Neuronal stem cell (in vitro differentiated cells): Measurements from ENCODE around the gene SLC50A1. TPM values are rescaled to one million over a fixed set of nuclear protein-coding genes. Genes with fewer than 3 reads are reported as not detected.
A peak's percentile ranks its signal among the peaks of the same experiment; 100 is the strongest.

ENCODE experiments used
- DNase-seq: peaks from one replicate; pipeline ENCODE4 v3.0.0-alpha.2; 2013; ENCODE audit warnings: low spot score
- H2AFZ ChIP-seq: one replicate; pipeline ENCODE4 v1.6.1; 2013; ENCODE audit warnings: mild to moderate bottlenecking, low read length, inconsistent platforms
- H2AK5ac ChIP-seq: 2 replicates; pipeline ENCODE4 v1.6.1; 2013; ENCODE audit warnings: low read depth, mild to moderate bottlenecking, inconsistent platforms, low read length, moderate library complexity, mixed read lengths
- H2BK120ac ChIP-seq: 2 replicates; pipeline ENCODE4 v1.6.1; 2013; ENCODE audit warnings: low read depth, mild to moderate bottlenecking, inconsistent platforms, low read length, moderate library complexity, mixed read lengths
- H2BK12ac ChIP-seq: one replicate; pipeline ENCODE4 v1.6.1; 2013; ENCODE audit warnings: low read length, inconsistent platforms
- H2BK15ac ChIP-seq: 2 replicates; pipeline ENCODE4 v1.6.1; 2013; ENCODE audit warnings: mild to moderate bottlenecking, low read length, inconsistent platforms, mixed read lengths
- H2BK5ac ChIP-seq: one replicate; pipeline ENCODE4 v1.6.1; 2013; ENCODE audit warnings: inconsistent platforms, mild to moderate bottlenecking, low read length, moderate library complexity
- H3K14ac ChIP-seq: one replicate; pipeline ENCODE4 v1.6.1; 2013; ENCODE audit warnings: low read length, inconsistent platforms
- H3K18ac ChIP-seq: 2 replicates; pipeline ENCODE4 v1.6.1; 2013; ENCODE audit warnings: low read length, inconsistent platforms
- H3K23ac ChIP-seq: 2 replicates; pipeline ENCODE4 v1.6.1; 2013; ENCODE audit warnings: low read depth, mild to moderate bottlenecking, mixed read lengths, low read length, inconsistent platforms; ENCODE audit not compliant: poor library complexity
- H3K27ac ChIP-seq: replicated peaks from 3 replicates; pipeline ENCODE4 v1.5.1; 2013; ENCODE audit warnings: low read length, inconsistent platforms
- H3K27me3 ChIP-seq, 3 experiments: 2 replicates each; pipeline ENCODE4 v1.6.1; 2013; ENCODE audit warnings: low read length in 3 of 3, mild to moderate bottlenecking in 2 of 3, inconsistent platforms in 1 of 3, low read depth in 1 of 3, mixed read lengths in 1 of 3, moderate library complexity in 1 of 3; ENCODE audit not compliant: control insufficient read depth in 3 of 3, insufficient read depth in 3 of 3
- H3K36me3 ChIP-seq, 2 donors: replicated peaks in 1 of 2; 2 replicates each; pipeline ENCODE4 v1.6.1; 2013; ENCODE audit warnings: low read length in 2 of 2; ENCODE audit not compliant: control insufficient read depth in 2 of 2, insufficient read depth in 2 of 2
- H3K4ac ChIP-seq: 2 replicates; pipeline ENCODE4 v1.6.1; 2013; ENCODE audit warnings: inconsistent platforms, mild to moderate bottlenecking, low read length, moderate library complexity
- H3K4me1 ChIP-seq, 2 donors: 1 replicate in 1 of 2; 2 replicates in 1 of 2; pipeline ENCODE4 v1.6.1; 2013; ENCODE audit warnings: low read length in 2 of 2, low read depth in 1 of 2; ENCODE audit not compliant: control insufficient read depth in 2 of 2, insufficient read depth in 1 of 2
- H3K4me2 ChIP-seq: one replicate; pipeline ENCODE4 v1.6.1; 2013; ENCODE audit warnings: mild to moderate bottlenecking, low read length, inconsistent platforms; ENCODE audit not compliant: insufficient read depth, poor library complexity, severe bottlenecking
- H3K4me3 ChIP-seq, 2 donors: 2 replicates each; pipeline ENCODE4 v1.5.1; 2013; ENCODE audit warnings: low read length in 2 of 2, mild to moderate bottlenecking in 2 of 2, inconsistent platforms in 1 of 2, moderate library complexity in 1 of 2
- H3K79me1 ChIP-seq: one replicate; pipeline ENCODE4 v1.6.1; 2013; ENCODE audit warnings: low read depth, mild to moderate bottlenecking, inconsistent platforms, low read length, moderate library complexity
- H3K9ac ChIP-seq: one replicate; pipeline ENCODE4 v1.6.1; 2013; ENCODE audit warnings: mild to moderate bottlenecking, low read depth, low read length, inconsistent platforms; ENCODE audit not compliant: poor library complexity
- H3K9me3 ChIP-seq, 2 donors: replicated peaks in 1 of 2; 2 replicates each; pipeline versions ENCODE3 to v1.6.1; 2013; ENCODE audit warnings: low read length in 2 of 2, mild to moderate bottlenecking in 2 of 2, inconsistent platforms in 1 of 2, low read depth in 1 of 2, mixed read lengths in 1 of 2, moderate library complexity in 1 of 2; ENCODE audit not compliant: control insufficient read depth in 2 of 2, insufficient read depth in 1 of 2
- H4K8ac ChIP-seq: one replicate; pipeline ENCODE4 v1.6.1; 2013; ENCODE audit warnings: low read depth, mild to moderate bottlenecking, inconsistent platforms, low read length, moderate library complexity
- H4K91ac ChIP-seq: one replicate; pipeline ENCODE4 v1.6.1; 2013; ENCODE audit warnings: low read length, low read depth, mild to moderate bottlenecking, inconsistent platforms; ENCODE audit not compliant: poor library complexity
- WGBS, 2 donors: extraction: QIAGEN DNeasy Blood & Tissue Kit; methylation state at CpG; one replicate each; pipeline ENCODE4 v1.1.7; 2013; ENCODE audit warnings: missing lambda C conversion rate in 2 of 2, mixed read lengths in 1 of 2; ENCODE audit not compliant: insufficient read length in 2 of 2, insufficient replicate concordance in 1 of 2; ENCODE audit errors: extremely low coverage in 2 of 2; 5-methylcytosine and 5-hydroxymethylcytosine counted together
- small RNA-seq: library from polyadenylated mRNA; stranded (forward); fragments of <200 nt; extraction: miRNeasy Mini kit (QIAGEN cat#:217004); gene quantifications from one replicate; pipeline ENCODE3, GENCODE V24; 2013; ENCODE audit not compliant: insufficient read depth

Gene SLC50A1

GRCh38 chr1:155186794-155187455 lies 51.3 kb downstream of the SLC50A1 start:
- Histone ChIP-seq H3K4me3 (no peak overlapping the region), H2AFZ (no peak overlapping the region), H2BK5ac (peak overlapping the region; percentile 2), H3K27ac (no peak overlapping the region), H3K9me3 (no peaks in the 10 kb centered on the region), H2AK5ac (peak overlapping the region; percentile 92), H2BK15ac (peak overlapping the region; percentile 81), H3K79me1 (no peaks in the 10 kb centered on the region), H3K23ac (no peak overlapping the region), H3K18ac (no peak overlapping the region), H3K27me3 (no peaks in the 10 kb centered on the region), H2BK120ac (peak overlapping the region; percentile 3), H3K4ac (no peak overlapping the region), H4K8ac (no peak overlapping the region), H3K9ac (no peak overlapping the region), H3K4me1 (peaks cover 0 to 2% of the 10 kb centered on the region in 2 donors), H3K4me2 (no peak overlapping the region), H3K14ac (no peak overlapping the region), H4K91ac (no peak overlapping the region), H3K36me3 (peaks cover 5 to 10% of the 10 kb centered on the region in 2 donors), H2BK12ac (no peak overlapping the region)
- WGBS, 2 donors, result no CpG with 5 or more reads among the region's 14 CpGs
- no peak for DNase-seq

GRCh38 chr1:155187456-155187891 lies 51.8 kb downstream of the SLC50A1 start:
- Histone ChIP-seq H2AK5ac (peak overlapping the region; percentile 11), H3K4me3 (no peak overlapping the region), H3K36me3 (peaks cover 2 to 10% of the 10 kb centered on the region in 2 donors), H3K4me1 (peaks cover 2 to 4% of the 10 kb centered on the region in 2 donors), H3K79me1 (no peaks in the 10 kb centered on the region), H2BK12ac (no peak overlapping the region), H2AFZ (no peak overlapping the region), H4K91ac (no peak overlapping the region), H3K27me3 (no peaks in the 10 kb centered on the region), H3K4ac (no peak overlapping the region), H3K9me3 (no peaks in the 10 kb centered on the region), H4K8ac (no peak overlapping the region), H3K27ac (no peak overlapping the region), H2BK5ac (peak overlapping the region; percentile 2), H3K4me2 (no peak overlapping the region), H2BK120ac (peak overlapping the region; percentile 13), H3K23ac (no peak overlapping the region), H2BK15ac (peak overlapping the region; percentile 54), H3K18ac (peak overlapping the region; percentile 0), H3K9ac (no peak overlapping the region), H3K14ac (no peak overlapping the region)
- no CpG with 5 or more reads among the region's 16 CpGs for whole genome bisulfite sequencing, 2 donors
- DNase-seq, result no peak

- Histone ChIP-seq H4K91ac (no peak overlapping the region), H3K14ac (no peak overlapping the region), H3K27me3 (no peaks in the 10 kb centered on the region), H4K8ac (no peak overlapping the region), H2BK5ac (no peak overlapping the region), H3K9ac (no peak overlapping the region), H2AFZ (no peak overlapping the region), H3K4me1 (peaks cover 8 to 9% of the 10 kb centered on the region in 2 donors), H3K27ac (no peak overlapping the region), H3K4me3 (no peak overlapping the region), H2BK120ac (no peak overlapping the region), H2AK5ac (no peak overlapping the region), H3K4me2 (no peak overlapping the region), H3K23ac (no peak overlapping the region), H3K18ac (no peak overlapping the region), H2BK12ac (no peak overlapping the region), H3K4ac (no peak overlapping the region), H3K9me3 (no peaks in the 10 kb centered on the region), H3K79me1 (no peaks in the 10 kb centered on the region), H2BK15ac (peak overlapping the region; percentile 15), H3K36me3 (peaks cover 2 to 10% of the 10 kb centered on the region in 2 donors)
- no peak for DNase-seq
- no CpG with 5 or more reads among the region's 14 CpGs for WGBS, 2 donors
Measured at GRCh38 chr1:155188268-155188667, 52.6 kb downstream of the SLC50A1 start.

Small RNAs within 50 kb of the gene (small RNA-seq; reads per million reads assigned to genes)
- not detected for gene HMGN2P18
- not detected for gene RF00019
